K562 (cell line): ENCODE data around the gene ABCA1. TPM values are rescaled to one million over a fixed set of nuclear protein-coding genes. Genes with fewer than 3 reads are reported as not detected.
"Not testable (repeated sequence)": the region's sequence is repeated elsewhere in the genome, so short reads cannot be mapped to it uniquely, and the experiment has no call there.

Experiments
- ATAC-seq: fragments of 200-7000 bp; cut with Tn5 transposase; 3 replicates; pipeline ENCODE4 v1.9.1; 2020; ENCODE audit warnings: moderate library complexity
- BruUV-seq: library from RNA; stranded (reverse); fragments of 400-500 nt; replicated peaks from 2 replicates; lab custom pipeline; 2021; lab: Mats Ljungman, UMichigan
- CTCF ChIA-PET: fragments of 300-600 bp; formaldehyde crosslinking; extraction: SDS; loops from one replicate; lab custom pipeline; 2021; ENCODE audit warnings: low intra/inter-chr PET ratio; lab: Yijun Ruan, JAX
- POLR2A ChIA-PET: fragments of 300-600, 350-650 bp; sonication (Branson Sonifier 250); formaldehyde crosslinking; extraction: SDS; loops from one replicate; lab custom pipeline; 2021; ENCODE audit warnings: antibody characterized with exemption, inconsistent platforms; lab: Yijun Ruan, JAX
- DNase-seq, 4 experiments: peaks; one replicate each; pipeline versions ENCODE4 v3.0.0 to v3.0.0-alpha.2; 2011 to 2018; ENCODE audit warnings: low spot score in 3 of 4, mixed read lengths in 3 of 4; ENCODE audit errors: extremely low read depth in 1 of 4
- FAIRE-seq: peaks from 2 replicates; lab custom pipeline; 2011; peaks lifted over from hg19 to GRCh38; lab: Jason Lieb, UNC
- H2AFZ ChIP-seq: 2 replicates; pipeline ENCODE4 v1.6.0; 2011; ENCODE audit warnings: low read depth, low read length, control low read depth, inconsistent platforms
- H3K27ac ChIP-seq: fragments of 200-600 bp; 3 replicates; pipeline ENCODE4 v1.8.0; 2011; ENCODE audit warnings: low read depth, mild to moderate bottlenecking, control low read depth, inconsistent platforms, low read length, moderate library complexity, mixed read lengths; ENCODE audit errors: extremely low read depth
- H3K27me3 ChIP-seq, 2 experiments: fragments of 300-600 bp in 1 of 2; 2 replicates in 1 of 2; 3 replicates in 1 of 2; pipeline versions ENCODE4 v1.6.0 to v1.8.0; 2011; ENCODE audit warnings: inconsistent platforms in 2 of 2, low read length in 2 of 2, mild to moderate bottlenecking in 1 of 2, mixed read lengths in 1 of 2, moderate library complexity in 1 of 2; ENCODE audit not compliant: control insufficient read depth in 2 of 2, insufficient read depth in 2 of 2
- H3K36me3 ChIP-seq: fragments of 300-600 bp; 3 replicates; pipeline ENCODE4 v1.8.0; 2011; ENCODE audit warnings: mild to moderate bottlenecking, low read length, inconsistent platforms; ENCODE audit not compliant: control insufficient read depth, insufficient read depth
- H3K4me1 ChIP-seq, 2 experiments: fragments of 200-600 bp in 1 of 2; replicated peaks in 1 of 2; 2 replicates in 1 of 2; 3 replicates in 1 of 2; pipeline versions ENCODE4 v1.5.1 to v1.8.0; 2011; ENCODE audit warnings: inconsistent platforms in 2 of 2, low read length in 2 of 2, mild to moderate bottlenecking in 1 of 2, mixed read lengths in 1 of 2, moderate library complexity in 1 of 2; ENCODE audit not compliant: control insufficient read depth in 2 of 2, insufficient read depth in 2 of 2
- H3K4me2 ChIP-seq: 2 replicates; pipeline ENCODE4 v1.6.1; 2011; ENCODE audit warnings: low read length, control low read depth, inconsistent platforms, mixed read lengths; ENCODE audit not compliant: insufficient read depth
- H3K4me3 ChIP-seq: fragments of 200-600 bp; sonication (generic), shearing (Covaris generic); 2 replicates; pipeline ENCODE4 v1.5.1; 2016; ENCODE audit warnings: control low read depth, inconsistent platforms
- H3K79me2 ChIP-seq: fragments of 200-600 bp; 3 replicates; pipeline ENCODE4 v1.8.0; 2011; ENCODE audit warnings: low read length, inconsistent platforms; ENCODE audit not compliant: control insufficient read depth, insufficient read depth
- H3K9ac ChIP-seq, 2 experiments: 2 replicates each; pipeline versions ENCODE4 v1.6.0 to v1.6.1; 2011; ENCODE audit warnings: low read depth in 2 of 2, low read length in 2 of 2, control low read depth in 1 of 2, inconsistent platforms in 1 of 2, mild to moderate bottlenecking in 1 of 2, mixed read lengths in 1 of 2; ENCODE audit not compliant: insufficient read depth in 1 of 2
- H3K9me1 ChIP-seq: one replicate; pipeline ENCODE4 v1.6.0; 2011; ENCODE audit warnings: inconsistent platforms, mild to moderate bottlenecking, low read length, moderate library complexity; ENCODE audit not compliant: control insufficient read depth, insufficient read depth
- H3K9me3 ChIP-seq: replicated peaks from 2 replicates; pipeline ENCODE4 v1.5.1; 2011; ENCODE audit warnings: low read depth, low read length, inconsistent platforms; ENCODE audit not compliant: control insufficient read depth, insufficient read depth
- H4K20me1 ChIP-seq: replicated peaks from 2 replicates; pipeline ENCODE4 v1.6.1; 2011; ENCODE audit warnings: low read length, inconsistent platforms, mixed read lengths; ENCODE audit not compliant: control insufficient read depth, insufficient read depth
- ZNF277 ChIP-seq: fragments of 250-450 bp; sonication (Bioruptor Pico); IDR thresholded peaks from 2 replicates; pipeline ENCODE4 v1.8.0; 2022; ENCODE audit warnings: inconsistent platforms, mild to moderate bottlenecking, moderate library complexity, borderline replicate concordance
- WGBS: fragments of 100-300 bp; shearing (Covaris generic); methylation state at CpG from one replicate; pipeline ENCODE4 v1.1.6; 2016; ENCODE audit warnings: low coverage, mixed read lengths; ENCODE audit not compliant: insufficient coverage; ENCODE audit errors: missing lambda C conversion rate; 5-methylcytosine and 5-hydroxymethylcytosine counted together
- in situ Hi-C: fragments of 300-500 bp; cut with MboI; formaldehyde crosslinking; loops from 4 replicates; pipeline ENCODE4 v1.15.0; 2018; ENCODE audit warnings: inconsistent platforms, mixed read lengths
- intact Hi-C: fragments of 100-400 bp; cut with micrococcal nuclease; formaldehyde crosslinking; loops from 2 replicates; pipeline ENCODE4 v1.14.2; 2022
- polyA plus RNA-seq, 8 experiments: library from polyadenylated mRNA; depleted of rRNA in 4 of 8; stranded (reverse) in 5 of 8; unstranded in 3 of 8; fragments of >200 nt; fragmentation: Nextera tagmentation in 2 of 8; fragmentation: Illumina TruSeq in 1 of 8; extraction: Ambion mirVana in 2 of 8; extraction: Trizol in 1 of 8; gene quantifications; 2 replicates each; pipeline versions ENCODE4 v1.2.1 to v1.2.3, GENCODE V29; 2011 to 2014; ENCODE audit warnings: inconsistent platforms in 1 of 8, missing spikeins in 1 of 8
- total RNA-seq, 7 experiments: library from RNA; depleted of rRNA in 6 of 7; stranded (reverse); fragments of >200 nt in 6 of 7; fragmentation: Illumina TruSeq in 2 of 7; extraction: Trizol in 2 of 7; gene quantifications; 2 replicates each; pipeline versions ENCODE4 v1.2.1 to v1.2.3, GENCODE V29; 2011 to 2021; ENCODE audit warnings: low replicate concordance in 1 of 7

ABCA1 gene
- total and polyA plus RNA-seq, 9 of the 15 experiments (the other 6 are each of a cell fraction or from before 2014, with no cell fraction given) = under 0.01 to 0.18 (median 0.02) TPM; not detected in 5

GRCh38 chr9:104769655-104770054 is 158.3 kb downstream of the ABCA1 start:
- Histone ChIP-seq H3K4me2 (no peak overlapping the region), H3K4me3 (no peak overlapping the region), H3K27ac (no peak overlapping the region), H3K36me3 (no peaks in the 10 kb centered on the region), H4K20me1 (no peaks in the 10 kb centered on the region), H3K9ac (no peak overlapping the region), H3K9me3 (no peaks in the 10 kb centered on the region), H2AFZ (no peak overlapping the region), H3K27me3 (no peaks in the 10 kb centered on the region), H3K79me2 (peaks cover 1% of the 10 kb centered on the region; the same call in 1 of the 3 replicates), H3K9me1 (no peaks in the 10 kb centered on the region), H3K4me1 (peaks cover 5 to 12% of the 10 kb centered on the region in 2 experiments)
- ATAC-seq (no peak), DNase-seq (no peak), FAIRE-seq (no peak)
- intact Hi-C loops = loop anchor here (5.0 kb wide), 1 partner anchor 677 kb away; the partner anchor contains the start of gene SMC2
- WGBS = 67% methylated on average over 2 of the region's 2 CpGs
- CTCF ChIA-PET = no interaction called here
- POLR2A ChIA-PET = no interaction called here
- BruUV-seq = no TSS peak
- in situ Hi-C loops = no loop called here
- TF ChIP-seq ZNF277 = no peak

DNA sequence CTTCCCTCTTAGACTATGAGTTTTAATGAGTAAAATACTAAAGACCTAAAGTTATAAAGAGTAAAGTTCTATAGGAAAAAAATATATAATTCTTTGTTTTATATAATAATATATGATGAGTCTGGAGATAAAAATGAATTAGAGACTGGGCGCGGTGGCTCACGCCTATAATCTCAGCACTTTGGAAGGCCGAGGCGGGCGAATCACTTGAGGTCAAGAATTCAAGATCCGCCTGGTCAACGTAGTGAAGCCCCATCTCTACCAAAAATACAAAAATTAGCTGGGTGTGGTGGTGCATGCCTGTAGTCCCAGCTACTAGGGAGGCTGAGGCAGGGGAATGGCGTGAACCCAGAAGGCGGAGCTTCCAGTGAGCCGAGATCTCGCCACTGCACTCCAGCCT is 158.9 kb downstream of the ABCA1 start:
- H3K4me1 ChIP-seq, ATAC-seq, H3K4me2 ChIP-seq, H4K20me1 ChIP-seq, CTCF ChIA-PET, H3K4me3 ChIP-seq, H3K9me1 ChIP-seq, FAIRE-seq, in situ Hi-C loops, H3K79me2 ChIP-seq, H3K9ac ChIP-seq, H2AFZ ChIP-seq, H3K9me3 ChIP-seq, H3K36me3 ChIP-seq, POLR2A ChIA-PET, DNase-seq, H3K27me3 ChIP-seq, H3K27ac ChIP-seq, BruUV-seq: not testable (repeated sequence)
- WGBS = 94% methylated on average over 11 of the region's 12 CpGs
- intact Hi-C loops = loop anchor here (5.0 kb wide), 1 partner anchor 677 kb away; the partner anchor contains the start of gene SMC2
